PC-3 (cell line): ENCODE data around the gene VWA2.

ENCODE experiments used
- EZH2 ChIP-seq: fragments of 300-600 bp; sonication (generic); IDR thresholded peaks from one replicate; pipeline ENCODE4 v1.6.1; 2017; ENCODE audit warnings: antibody characterized with exemption, mild to moderate bottlenecking, low read length; ENCODE audit not compliant: unreplicated experiment
- TF ChIP-seq, protein P1 (sequence below): fragments of 300-600 bp; sonication (generic); conservative IDR thresholded peaks from 2 replicates; pipeline ENCODE4 v1.5.1; 2017; ENCODE audit warnings: antibody characterized with exemption, low read depth, mild to moderate bottlenecking, low read length

- TF ChIP-seq EZH2 = no peak
- TF ChIP-seq, protein P1, sequence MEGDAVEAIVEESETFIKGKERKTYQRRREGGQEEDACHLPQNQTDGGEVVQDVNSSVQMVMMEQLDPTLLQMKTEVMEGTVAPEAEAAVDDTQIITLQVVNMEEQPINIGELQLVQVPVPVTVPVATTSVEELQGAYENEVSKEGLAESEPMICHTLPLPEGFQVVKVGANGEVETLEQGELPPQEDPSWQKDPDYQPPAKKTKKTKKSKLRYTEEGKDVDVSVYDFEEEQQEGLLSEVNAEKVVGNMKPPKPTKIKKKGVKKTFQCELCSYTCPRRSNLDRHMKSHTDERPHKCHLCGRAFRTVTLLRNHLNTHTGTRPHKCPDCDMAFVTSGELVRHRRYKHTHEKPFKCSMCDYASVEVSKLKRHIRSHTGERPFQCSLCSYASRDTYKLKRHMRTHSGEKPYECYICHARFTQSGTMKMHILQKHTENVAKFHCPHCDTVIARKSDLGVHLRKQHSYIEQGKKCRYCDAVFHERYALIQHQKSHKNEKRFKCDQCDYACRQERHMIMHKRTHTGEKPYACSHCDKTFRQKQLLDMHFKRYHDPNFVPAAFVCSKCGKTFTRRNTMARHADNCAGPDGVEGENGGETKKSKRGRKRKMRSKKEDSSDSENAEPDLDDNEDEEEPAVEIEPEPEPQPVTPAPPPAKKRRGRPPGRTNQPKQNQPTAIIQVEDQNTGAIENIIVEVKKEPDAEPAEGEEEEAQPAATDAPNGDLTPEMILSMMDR = no peak
Measured at GRCh38 chr10:114301951-114302710, 63.1 kb downstream of the VWA2 start.
